ENCODE measurements around the gene LETMD1. TPM values are rescaled to one million over a fixed set of nuclear protein-coding genes. Genes with fewer than 3 reads are reported as not detected.

The LETMD1 gene
- total and polyA plus RNA-seq, 9 of the 15 experiments (the other 6 are each of a cell fraction or from before 2014, with no cell fraction given): 58.7 to 163 (median 75.4) TPM

DNA sequence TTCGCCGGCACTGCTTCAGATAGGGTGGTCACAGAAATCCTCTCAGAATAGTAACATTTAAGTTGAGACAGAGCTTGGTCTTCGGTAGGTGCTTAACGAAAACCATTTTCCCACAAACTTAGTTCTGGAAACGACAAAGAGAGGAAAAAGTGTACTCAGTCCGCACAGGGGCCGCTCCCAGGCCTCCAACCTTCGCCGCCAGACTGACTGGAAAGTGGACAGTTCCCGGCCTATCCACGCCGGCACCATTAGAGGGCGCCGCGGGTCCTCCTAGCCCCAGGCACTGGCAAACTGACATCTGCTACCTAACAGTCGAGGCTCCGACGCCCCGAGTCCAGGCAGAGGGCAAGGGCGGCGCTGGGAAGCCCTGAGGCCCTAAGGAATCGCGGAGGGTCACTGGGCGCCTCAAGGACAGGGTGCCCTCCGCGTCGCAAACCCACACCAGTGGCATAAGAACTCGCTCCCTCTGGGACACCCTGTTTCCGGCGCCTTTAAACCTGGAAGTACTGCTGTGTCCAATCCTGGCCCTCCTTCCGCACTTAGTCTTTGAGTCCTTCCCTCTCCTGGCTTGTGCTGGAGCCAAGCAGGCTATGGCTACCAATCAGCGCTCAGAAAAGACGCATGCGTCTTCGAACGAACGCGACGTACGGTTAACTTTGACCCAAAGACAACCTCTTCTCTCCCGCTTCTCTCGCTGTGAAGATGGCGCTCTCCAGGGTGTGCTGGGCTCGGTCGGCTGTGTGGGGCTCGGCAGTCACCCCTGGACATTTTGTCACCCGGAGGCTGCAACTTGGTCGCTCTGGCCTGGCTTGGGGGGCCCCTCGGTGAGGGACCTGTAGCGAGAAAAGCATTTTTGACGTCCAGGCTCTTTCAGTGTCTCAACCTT is at the start of gene LETMD1 (continued):
- TF ChIP-seq NFRKB (IDR thresholded peaks at IDR 0.05; ENCODE audit: low read depth): peak; percentile 90
- TF ChIP-seq RB1 (IDR thresholded peaks at IDR 0.05; ENCODE audit: low read depth): peak; percentile 85
- no peak for TF ChIP-seq NELFE (IDR thresholded peaks at IDR 0.05; ENCODE audit: insufficient read depth, insufficient read length)
- TF ChIP-seq ZFX (CRISPR knock-in tag; IDR thresholded peaks at IDR 0.05): peak; percentile 86
- peak; percentile 74 for TF ChIP-seq MYBL2 (IDR thresholded peaks at IDR 0.05; ENCODE audit: low read depth)
- TF ChIP-seq MYBL2 (CRISPR knock-in tag; IDR thresholded peaks at IDR 0.05; ENCODE audit: borderline replicate concordance): no peak
- TF ChIP-seq BDP1 (IDR thresholded peaks at IDR 0.05; ENCODE audit: insufficient read depth, insufficient read length): no peak
- no peak for TF ChIP-seq MTA2 (IDR thresholded peaks at IDR 0.05; ENCODE audit: low read depth)
- no peak for TF ChIP-seq PTBP1 (IDR thresholded peaks at IDR 0.05; ENCODE audit: low read depth, low read length)
- TF ChIP-seq, protein P1, sequence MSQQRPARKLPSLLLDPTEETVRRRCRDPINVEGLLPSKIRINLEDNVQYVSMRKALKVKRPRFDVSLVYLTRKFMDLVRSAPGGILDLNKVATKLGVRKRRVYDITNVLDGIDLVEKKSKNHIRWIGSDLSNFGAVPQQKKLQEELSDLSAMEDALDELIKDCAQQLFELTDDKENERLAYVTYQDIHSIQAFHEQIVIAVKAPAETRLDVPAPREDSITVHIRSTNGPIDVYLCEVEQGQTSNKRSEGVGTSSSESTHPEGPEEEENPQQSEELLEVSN (IDR thresholded peaks at IDR 0.05; ENCODE audit: borderline replicate concordance in 1 of 2, extremely low read depth in 1 of 2, insufficient read depth in 1 of 2, insufficient read length in 1 of 2, low read depth in 1 of 2, low read length in 1 of 2, poor library complexity in 1 of 2, severe bottlenecking in 1 of 2): peak; percentile 70 to 77
- TF ChIP-seq, protein P2, sequence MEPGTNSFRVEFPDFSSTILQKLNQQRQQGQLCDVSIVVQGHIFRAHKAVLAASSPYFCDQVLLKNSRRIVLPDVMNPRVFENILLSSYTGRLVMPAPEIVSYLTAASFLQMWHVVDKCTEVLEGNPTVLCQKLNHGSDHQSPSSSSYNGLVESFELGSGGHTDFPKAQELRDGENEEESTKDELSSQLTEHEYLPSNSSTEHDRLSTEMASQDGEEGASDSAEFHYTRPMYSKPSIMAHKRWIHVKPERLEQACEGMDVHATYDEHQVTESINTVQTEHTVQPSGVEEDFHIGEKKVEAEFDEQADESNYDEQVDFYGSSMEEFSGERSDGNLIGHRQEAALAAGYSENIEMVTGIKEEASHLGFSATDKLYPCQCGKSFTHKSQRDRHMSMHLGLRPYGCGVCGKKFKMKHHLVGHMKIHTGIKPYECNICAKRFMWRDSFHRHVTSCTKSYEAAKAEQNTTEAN (CRISPR knock-in tag; IDR thresholded peaks at IDR 0.05): 0 out of 2 replicates have a peak, but pooled peaks have one; percentile 38
- TF ChIP-seq CHD7 (IDR thresholded peaks at IDR 0.05; ENCODE audit: low read depth, low read length): no peak
- TF ChIP-seq STAG1 (CRISPR knock-in tag; IDR thresholded peaks at IDR 0.05; ENCODE audit: borderline replicate concordance): peak; percentile 65; the same call in 1 of the 2 replicates

Data from K562 (cell line).